Prostate gland (tissue), 2 donors: Measurements from ENCODE around the gene TECPR2. TPM values are rescaled to one million over a fixed set of nuclear protein-coding genes. Genes with fewer than 3 reads are reported as not detected.
"Not testable (repeated sequence)": the region's sequence is repeated elsewhere in the genome, so short reads cannot be mapped to it uniquely, and the experiment has no call there.

Experiments used
- DNase-seq: peaks from one replicate; pipeline ENCODE4 v3.0.0-alpha.2; 2019; ENCODE audit warnings: low spot score
- H3K27ac ChIP-seq, 2 donors: fragments of 200-600 bp; sonication (generic); 2 replicates each; pipeline ENCODE4 v1.5.1; 2017 to 2019
- H3K27me3 ChIP-seq: fragments of 200-600 bp; sonication (generic); replicated peaks from 2 replicates; pipeline ENCODE4 v1.5.1; 2019; ENCODE audit not compliant: insufficient read depth
- H3K36me3 ChIP-seq, 2 donors: fragments of 200-600 bp; sonication (generic); 1 replicate in 1 of 2; 2 replicates in 1 of 2; pipeline versions ENCODE4 v1.5.1 to v1.8.1; 2017 to 2019
- H3K4me1 ChIP-seq: fragments of 200-600 bp; sonication (generic); replicated peaks from 2 replicates; pipeline ENCODE4 v1.5.1; 2019
- H3K4me3 ChIP-seq, 2 donors: fragments of 200-600 bp; sonication (generic); 2 replicates each; pipeline ENCODE4 v1.5.1; 2017 to 2019
- H3K9me3 ChIP-seq: fragments of 200-600 bp; sonication (generic); 2 replicates; pipeline ENCODE4 v1.5.1; 2017
- CTCF ChIP-seq, 4 experiments: fragments of 200-600 bp in 2 of 4; fragments of 450-650 bp in 2 of 4; sonication (generic) in 2 of 4; IDR thresholded peaks; 1 replicate in 3 of 4; 2 replicates in 1 of 4; pipeline ENCODE4 v1.5.1; 2016 to 2019; ENCODE audit warnings: antibody characterized with exemption in 4 of 4, mild to moderate bottlenecking in 2 of 4, moderate library complexity in 2 of 4
- POLR2A ChIP-seq: fragments of 450-650 bp; IDR thresholded peaks from one replicate; pipeline ENCODE4 v1.6.1; 2016; ENCODE audit warnings: antibody characterized with exemption, mild to moderate bottlenecking
- POLR2AphosphoS5 ChIP-seq: sonication (generic); formaldehyde crosslinking; IDR thresholded peaks from one replicate; pipeline ENCODE4 v1.6.1; 2017; ENCODE audit warnings: antibody characterized with exemption
- WGBS: methylation state at CpG from one replicate; pipeline ENCODE4 v1.1.5; 2018; 5-methylcytosine and 5-hydroxymethylcytosine counted together
- intact Hi-C: fragments of 100-400 bp; cut with DNase I; formaldehyde crosslinking; loops from one replicate; pipeline ENCODE4 v1.14.2; 2022
- total RNA-seq, 2 donors: library from RNA; depleted of rRNA; stranded (reverse); fragments of >200 nt; gene quantifications; one replicate each; pipeline ENCODE4 v1.1.0, GENCODE V29; 2016

TECPR2 gene
- total RNA-seq, 2 donors from 2014 or later = 12.9 to 45.0 TPM

DNA sequence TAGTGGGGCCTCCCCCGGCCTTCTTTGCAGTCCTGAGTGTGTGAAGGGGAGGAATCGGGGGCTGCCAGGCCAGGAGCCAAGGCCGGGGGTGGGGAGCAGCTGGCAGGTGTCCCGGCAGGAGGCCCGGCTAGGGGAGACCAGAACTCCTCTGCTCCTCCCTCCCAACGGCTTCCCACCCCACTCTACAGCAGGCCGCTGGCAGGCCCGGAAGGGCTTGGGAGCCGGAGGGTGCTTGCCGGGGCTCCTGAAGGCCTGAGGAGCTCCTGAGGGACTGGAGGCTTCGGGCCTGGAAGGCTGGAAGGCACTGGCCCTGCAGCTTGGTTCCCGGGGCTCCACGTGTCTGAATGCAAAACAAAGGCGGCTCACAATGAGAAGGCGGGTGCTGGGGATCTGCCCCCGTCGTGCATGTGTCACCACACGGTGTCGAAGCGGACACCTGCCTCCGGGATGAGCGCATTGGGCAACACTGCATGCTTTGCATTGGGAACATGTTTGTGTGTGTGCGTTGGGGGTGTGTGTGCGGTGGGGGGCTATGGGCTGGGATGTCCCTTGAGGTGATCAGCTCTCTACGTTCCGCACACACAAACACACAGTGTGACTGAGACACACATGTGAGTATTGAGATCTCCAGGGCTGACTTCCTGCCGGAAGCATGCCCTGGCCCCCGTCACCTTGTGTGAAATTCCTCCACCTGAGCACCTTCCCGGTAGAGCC lies 177.7 kb downstream of the TECPR2 start:
- Histone ChIP-seq H3K9me3 (no peaks in the 10 kb centered on the region), H3K4me1 (no peaks in the 10 kb centered on the region), H3K36me3 (no peaks in the 10 kb centered on the region), H3K27ac (no peak overlapping the region), H3K27me3 (peaks cover 4% of the 10 kb centered on the region), H3K4me3 (no peak overlapping the region)
- no peak for TF ChIP-seq POLR2A
- no peak for TF ChIP-seq POLR2AphosphoS5
- no peak for DNase-seq
- WGBS = 52% methylated on average over 27 of the region's 29 CpGs
- intact Hi-C loops = no loop called here

- DNase-seq, intact Hi-C loops, H3K27me3 ChIP-seq, H3K4me3 ChIP-seq, H3K27ac ChIP-seq, H3K9me3 ChIP-seq, H3K36me3 ChIP-seq, H3K4me1 ChIP-seq: not testable (repeated sequence)
- WGBS = 89% methylated on average over 11 of the region's 14 CpGs
Measured at GRCh38 chr14:102541029-102541491, 178.3 kb downstream of the TECPR2 start.

- intact Hi-C loops = no loop called here
- H3K4me3 ChIP-seq = no peak overlapping the region
- TF ChIP-seq CTCF (IDR thresholded peaks at IDR 0.05) (no peak), POLR2AphosphoS5 (no peak), POLR2A (no peak)
- H3K27me3 ChIP-seq = peaks cover 4% of the 10 kb centered on the region
- H3K36me3 ChIP-seq = no peaks in the 10 kb centered on the region
- DNase-seq = no peak
- H3K9me3 ChIP-seq = no peaks in the 10 kb centered on the region
- H3K27ac ChIP-seq = no peak overlapping the region
- H3K4me1 ChIP-seq = no peaks in the 10 kb centered on the region
- 85% methylated on average over 10 of the region's 10 CpGs for WGBS
Measured at GRCh38 chr14:102541771-102542170, 179.0 kb downstream of the TECPR2 start.

- Histone ChIP-seq H3K4me3 (no peak overlapping the region), H3K4me1 (no peaks in the 10 kb centered on the region), H3K36me3 (no peaks in the 10 kb centered on the region), H3K9me3 (no peaks in the 10 kb centered on the region), H3K27me3 (peaks cover 4% of the 10 kb centered on the region), H3K27ac (no peak overlapping the region)
- DNase-seq = no peak
- WGBS = 20% methylated on average over 39 of the region's 43 CpGs
- TF ChIP-seq POLR2A = no peak
- no peak for TF ChIP-seq CTCF (IDR thresholded peaks at IDR 0.05)
- no peak for TF ChIP-seq POLR2AphosphoS5
- intact Hi-C loops = no loop called here
Measured at GRCh38 chr14:102544046-102544746, 181.5 kb downstream of the TECPR2 start.

- intact Hi-C loops = no loop called here
- Histone ChIP-seq H3K9me3 (no peaks in the 10 kb centered on the region), H3K27me3 (peaks cover 4% of the 10 kb centered on the region), H3K4me3 (no peak overlapping the region), H3K4me1 (no peaks in the 10 kb centered on the region), H3K27ac (no peak overlapping the region), H3K36me3 (no peaks in the 10 kb centered on the region)
- 11% methylated on average over 53 of the region's 66 CpGs for WGBS
- no peak for TF ChIP-seq CTCF (IDR thresholded peaks at IDR 0.05)
- TF ChIP-seq POLR2A = no peak
- TF ChIP-seq POLR2AphosphoS5 = no peak
- DNase-seq = no peak
Measured at GRCh38 chr14:102544747-102545460, 182.2 kb downstream of the TECPR2 start.
